SK-N-SH treated with all-trans-retinoic acid at 6 μM for 48 hours (cell line): Measurements from ENCODE around the gene YBX1.

Experiments used
- ATAC-seq: fragments of 200-7000 bp; cut with Tn5 transposase; 3 replicates; pipeline ENCODE4 v1.9.1; 2020; ENCODE audit warnings: mild to moderate bottlenecking, moderate library complexity
- ARNTL ChIP-seq: fragments of 450-650 bp; formaldehyde crosslinking; IDR thresholded peaks from 2 replicates; pipeline ENCODE4 v1.5.0; 2020; ENCODE audit warnings: low read depth, mild to moderate bottlenecking, moderate library complexity, borderline replicate concordance
- BACH2 ChIP-seq: fragments of 250-450 bp; sonication (Bioruptor Pico); IDR thresholded peaks from 2 replicates; pipeline ENCODE4 v1.9.0; 2021; ENCODE audit warnings: mild to moderate bottlenecking, borderline replicate concordance
- CSDC2 ChIP-seq: fragments of 250-450 bp; sonication (Bioruptor Pico); IDR thresholded peaks from 2 replicates; pipeline ENCODE4 v1.5.0; 2020; ENCODE audit warnings: mild to moderate bottlenecking, moderate library complexity
- ESRRG ChIP-seq: fragments of 250-450 bp; sonication (Bioruptor Pico); IDR thresholded peaks from 2 replicates; pipeline ENCODE4 v1.6.1; 2021; ENCODE audit warnings: mild to moderate bottlenecking
- GLIS3 ChIP-seq: fragments of 250-450 bp; sonication (Bioruptor Pico); IDR thresholded peaks from 2 replicates; pipeline ENCODE4 v1.5.0; 2020; ENCODE audit warnings: mild to moderate bottlenecking, moderate library complexity
- ISL1 ChIP-seq: fragments of 250-450 bp; sonication (Bioruptor Pico); IDR thresholded peaks from 2 replicates; pipeline ENCODE4 v2.1.2; 2022; ENCODE audit warnings: mild to moderate bottlenecking, moderate library complexity
- PPARA ChIP-seq: fragments of 250-450 bp; sonication (Bioruptor Pico); IDR thresholded peaks from 2 replicates; pipeline ENCODE4 v1.5.0; 2020; ENCODE audit warnings: mild to moderate bottlenecking, borderline replicate concordance
- SNAI2 ChIP-seq: fragments of 250-450 bp; sonication (Bioruptor Pico); IDR thresholded peaks from 2 replicates; pipeline ENCODE4 v1.5.0; 2020; ENCODE audit warnings: mild to moderate bottlenecking, moderate library complexity
- TCF4 ChIP-seq: fragments of 250-450 bp; sonication (Bioruptor Pico); IDR thresholded peaks from 2 replicates; pipeline ENCODE4 v1.8.0; 2021; ENCODE audit warnings: mild to moderate bottlenecking, moderate library complexity, borderline replicate concordance
- TOX ChIP-seq: fragments of 250-450 bp; sonication (Bioruptor Pico); IDR thresholded peaks from 2 replicates; pipeline ENCODE4 v1.8.0; 2021; ENCODE audit warnings: mild to moderate bottlenecking, moderate library complexity, borderline replicate concordance
- ZC3H10 ChIP-seq: fragments of 250-450 bp; sonication (Bioruptor Pico); IDR thresholded peaks from 2 replicates; pipeline ENCODE4 v1.5.1; 2021; ENCODE audit warnings: mild to moderate bottlenecking, moderate library complexity
- ZFP3 ChIP-seq: fragments of 250-450 bp; sonication (Bioruptor Pico); IDR thresholded peaks from 2 replicates; pipeline ENCODE4 v1.5.0; 2020; ENCODE audit warnings: mild to moderate bottlenecking, moderate library complexity
- ZFP30 ChIP-seq: fragments of 450-650 bp; formaldehyde crosslinking; IDR thresholded peaks from 2 replicates; pipeline ENCODE4 v1.5.0; 2022; ENCODE audit warnings: mild to moderate bottlenecking, moderate library complexity
- ZNF565 ChIP-seq: fragments of 450-650 bp; formaldehyde crosslinking; conservative IDR thresholded peaks from 2 replicates; pipeline ENCODE4 v1.5.0; 2020; ENCODE audit warnings: low read depth, mild to moderate bottlenecking, moderate library complexity
- ZNF70 ChIP-seq: fragments of 450-650 bp; formaldehyde crosslinking; IDR thresholded peaks from 2 replicates; pipeline ENCODE4 v1.5.0; 2020; ENCODE audit warnings: mild to moderate bottlenecking, moderate library complexity
- ZNF8 ChIP-seq: fragments of 450-650 bp; formaldehyde crosslinking; IDR thresholded peaks from 2 replicates; pipeline ENCODE4 v1.5.0; 2020; ENCODE audit warnings: mild to moderate bottlenecking, moderate library complexity
- TF ChIP-seq, protein P1 (sequence below): fragments of 250-450 bp; sonication (Bioruptor Pico); IDR thresholded peaks from 2 replicates; pipeline ENCODE4 v1.5.1; 2020; ENCODE audit warnings: low read depth, mild to moderate bottlenecking, moderate library complexity
- TF ChIP-seq, protein P2 (sequence below): fragments of 250-450 bp; sonication (Bioruptor Pico); IDR thresholded peaks from 2 replicates; pipeline ENCODE4 v1.5.0; 2020; ENCODE audit warnings: mild to moderate bottlenecking, moderate library complexity
- TF ChIP-seq, protein P3 (sequence below): fragments of 250-450 bp; sonication (Bioruptor Pico); IDR thresholded peaks from 2 replicates; pipeline ENCODE4 v1.8.0; 2021; ENCODE audit warnings: low read depth, mild to moderate bottlenecking, moderate library complexity, borderline replicate concordance
- TF ChIP-seq, protein P4 (sequence below): fragments of 250-450 bp; sonication (Bioruptor Pico); IDR thresholded peaks from 2 replicates; pipeline ENCODE4 v1.8.0; 2020; ENCODE audit warnings: mild to moderate bottlenecking, moderate library complexity, borderline replicate concordance
- TF ChIP-seq, protein P5 (sequence below): fragments of 250-450 bp; sonication (Bioruptor Pico); IDR thresholded peaks from 2 replicates; pipeline ENCODE4 v1.5.1; 2021; ENCODE audit warnings: mild to moderate bottlenecking, moderate library complexity

The YBX1 gene

DNA sequence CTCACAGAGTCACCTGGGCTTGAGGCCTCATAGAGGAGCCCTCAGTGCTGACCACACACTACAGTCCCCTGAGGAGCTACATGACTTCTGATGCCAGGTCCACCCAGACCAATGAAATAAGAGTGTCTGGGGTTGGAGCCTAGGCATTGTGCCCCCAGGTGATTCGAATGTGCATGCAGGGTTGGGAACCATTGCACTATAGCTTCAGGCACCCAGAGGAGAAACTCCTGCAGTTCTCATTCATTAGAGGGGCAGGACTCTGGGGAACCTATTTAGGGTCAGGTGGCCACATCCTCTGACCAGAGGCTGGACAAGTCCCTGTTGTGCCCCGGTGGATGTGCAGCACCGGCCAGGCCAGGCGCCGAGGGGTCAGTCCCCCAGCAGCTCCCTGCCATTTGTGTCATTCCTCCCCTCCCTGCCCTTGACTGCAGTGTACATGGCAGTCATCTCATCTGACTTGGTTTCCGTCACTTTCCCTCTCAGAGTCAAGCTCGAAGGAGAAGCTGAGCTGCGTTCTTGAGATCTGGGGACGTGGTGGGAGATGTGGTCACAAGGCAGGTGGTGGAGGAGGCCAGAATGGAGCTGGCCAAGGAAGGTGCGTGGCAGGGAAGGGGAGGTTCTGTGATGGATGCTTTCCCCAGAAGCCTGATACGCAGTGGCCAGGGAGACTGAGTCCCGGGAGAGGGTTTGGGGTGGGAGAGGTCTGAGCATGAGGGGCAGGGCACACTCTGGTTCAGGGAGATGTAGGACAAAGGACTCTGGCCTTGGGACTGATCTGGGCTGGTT is 51.4 kb downstream of the YBX1 start:
- TF ChIP-seq ZNF8 (CRISPR knock-in tag): no peak
- TF ChIP-seq PPARA (CRISPR knock-in tag): no peak
- TF ChIP-seq ZNF70 (CRISPR knock-in tag): no peak
- TF ChIP-seq, protein P1, sequence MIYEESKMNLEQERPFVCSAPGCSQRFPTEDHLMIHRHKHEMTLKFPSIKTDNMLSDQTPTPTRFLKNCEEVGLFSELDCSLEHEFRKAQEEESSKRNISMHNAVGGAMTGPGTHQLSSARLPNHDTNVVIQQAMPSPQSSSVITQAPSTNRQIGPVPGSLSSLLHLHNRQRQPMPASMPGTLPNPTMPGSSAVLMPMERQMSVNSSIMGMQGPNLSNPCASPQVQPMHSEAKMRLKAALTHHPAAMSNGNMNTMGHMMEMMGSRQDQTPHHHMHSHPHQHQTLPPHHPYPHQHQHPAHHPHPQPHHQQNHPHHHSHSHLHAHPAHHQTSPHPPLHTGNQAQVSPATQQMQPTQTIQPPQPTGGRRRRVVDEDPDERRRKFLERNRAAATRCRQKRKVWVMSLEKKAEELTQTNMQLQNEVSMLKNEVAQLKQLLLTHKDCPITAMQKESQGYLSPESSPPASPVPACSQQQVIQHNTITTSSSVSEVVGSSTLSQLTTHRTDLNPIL (CRISPR knock-in tag): no peak
- TF ChIP-seq BACH2 (CRISPR knock-in tag): no peak
- TF ChIP-seq SNAI2 (CRISPR knock-in tag): no peak
- no peak for TF ChIP-seq ISL1 (CRISPR knock-in tag)
- TF ChIP-seq ZFP30 (CRISPR knock-in tag): no peak
- no peak for TF ChIP-seq ARNTL (CRISPR knock-in tag)
- TF ChIP-seq ZNF565 (CRISPR knock-in tag): no peak
- no peak for TF ChIP-seq ZFP3 (CRISPR knock-in tag)
- no peak for TF ChIP-seq GLIS3
- TF ChIP-seq, protein P2, sequence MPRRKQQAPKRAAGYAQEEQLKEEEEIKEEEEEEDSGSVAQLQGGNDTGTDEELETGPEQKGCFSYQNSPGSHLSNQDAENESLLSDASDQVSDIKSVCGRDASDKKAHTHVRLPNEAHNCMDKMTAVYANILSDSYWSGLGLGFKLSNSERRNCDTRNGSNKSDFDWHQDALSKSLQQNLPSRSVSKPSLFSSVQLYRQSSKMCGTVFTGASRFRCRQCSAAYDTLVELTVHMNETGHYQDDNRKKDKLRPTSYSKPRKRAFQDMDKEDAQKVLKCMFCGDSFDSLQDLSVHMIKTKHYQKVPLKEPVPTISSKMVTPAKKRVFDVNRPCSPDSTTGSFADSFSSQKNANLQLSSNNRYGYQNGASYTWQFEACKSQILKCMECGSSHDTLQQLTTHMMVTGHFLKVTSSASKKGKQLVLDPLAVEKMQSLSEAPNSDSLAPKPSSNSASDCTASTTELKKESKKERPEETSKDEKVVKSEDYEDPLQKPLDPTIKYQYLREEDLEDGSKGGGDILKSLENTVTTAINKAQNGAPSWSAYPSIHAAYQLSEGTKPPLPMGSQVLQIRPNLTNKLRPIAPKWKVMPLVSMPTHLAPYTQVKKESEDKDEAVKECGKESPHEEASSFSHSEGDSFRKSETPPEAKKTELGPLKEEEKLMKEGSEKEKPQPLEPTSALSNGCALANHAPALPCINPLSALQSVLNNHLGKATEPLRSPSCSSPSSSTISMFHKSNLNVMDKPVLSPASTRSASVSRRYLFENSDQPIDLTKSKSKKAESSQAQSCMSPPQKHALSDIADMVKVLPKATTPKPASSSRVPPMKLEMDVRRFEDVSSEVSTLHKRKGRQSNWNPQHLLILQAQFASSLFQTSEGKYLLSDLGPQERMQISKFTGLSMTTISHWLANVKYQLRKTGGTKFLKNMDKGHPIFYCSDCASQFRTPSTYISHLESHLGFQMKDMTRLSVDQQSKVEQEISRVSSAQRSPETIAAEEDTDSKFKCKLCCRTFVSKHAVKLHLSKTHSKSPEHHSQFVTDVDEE: no peak
- no peak for TF ChIP-seq ZC3H10 (CRISPR knock-in tag)
- no peak for TF ChIP-seq ESRRG (CRISPR knock-in tag)
- TF ChIP-seq TOX (CRISPR knock-in tag): no peak
- TF ChIP-seq, protein P3, sequence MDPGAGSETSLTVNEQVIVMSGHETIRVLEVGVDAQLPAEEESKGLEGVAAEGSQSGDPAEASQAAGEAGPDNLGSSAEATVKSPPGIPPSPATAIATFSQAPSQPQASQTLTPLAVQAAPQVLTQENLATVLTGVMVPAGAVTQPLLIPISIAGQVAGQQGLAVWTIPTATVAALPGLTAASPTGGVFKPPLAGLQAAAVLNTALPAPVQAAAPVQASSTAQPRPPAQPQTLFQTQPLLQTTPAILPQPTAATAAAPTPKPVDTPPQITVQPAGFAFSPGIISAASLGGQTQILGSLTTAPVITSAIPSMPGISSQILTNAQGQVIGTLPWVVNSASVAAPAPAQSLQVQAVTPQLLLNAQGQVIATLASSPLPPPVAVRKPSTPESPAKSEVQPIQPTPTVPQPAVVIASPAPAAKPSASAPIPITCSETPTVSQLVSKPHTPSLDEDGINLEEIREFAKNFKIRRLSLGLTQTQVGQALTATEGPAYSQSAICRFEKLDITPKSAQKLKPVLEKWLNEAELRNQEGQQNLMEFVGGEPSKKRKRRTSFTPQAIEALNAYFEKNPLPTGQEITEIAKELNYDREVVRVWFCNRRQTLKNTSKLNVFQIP (CRISPR knock-in tag): no peak
- TF ChIP-seq, protein P4, sequence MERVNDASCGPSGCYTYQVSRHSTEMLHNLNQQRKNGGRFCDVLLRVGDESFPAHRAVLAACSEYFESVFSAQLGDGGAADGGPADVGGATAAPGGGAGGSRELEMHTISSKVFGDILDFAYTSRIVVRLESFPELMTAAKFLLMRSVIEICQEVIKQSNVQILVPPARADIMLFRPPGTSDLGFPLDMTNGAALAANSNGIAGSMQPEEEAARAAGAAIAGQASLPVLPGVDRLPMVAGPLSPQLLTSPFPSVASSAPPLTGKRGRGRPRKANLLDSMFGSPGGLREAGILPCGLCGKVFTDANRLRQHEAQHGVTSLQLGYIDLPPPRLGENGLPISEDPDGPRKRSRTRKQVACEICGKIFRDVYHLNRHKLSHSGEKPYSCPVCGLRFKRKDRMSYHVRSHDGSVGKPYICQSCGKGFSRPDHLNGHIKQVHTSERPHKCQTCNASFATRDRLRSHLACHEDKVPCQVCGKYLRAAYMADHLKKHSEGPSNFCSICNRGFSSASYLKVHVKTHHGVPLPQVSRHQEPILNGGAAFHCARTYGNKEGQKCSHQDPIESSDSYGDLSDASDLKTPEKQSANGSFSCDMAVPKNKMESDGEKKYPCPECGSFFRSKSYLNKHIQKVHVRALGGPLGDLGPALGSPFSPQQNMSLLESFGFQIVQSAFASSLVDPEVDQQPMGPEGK (CRISPR knock-in tag): no peak
- no peak for TF ChIP-seq TCF4 (CRISPR knock-in tag)
- ATAC-seq: no peak

DNA sequence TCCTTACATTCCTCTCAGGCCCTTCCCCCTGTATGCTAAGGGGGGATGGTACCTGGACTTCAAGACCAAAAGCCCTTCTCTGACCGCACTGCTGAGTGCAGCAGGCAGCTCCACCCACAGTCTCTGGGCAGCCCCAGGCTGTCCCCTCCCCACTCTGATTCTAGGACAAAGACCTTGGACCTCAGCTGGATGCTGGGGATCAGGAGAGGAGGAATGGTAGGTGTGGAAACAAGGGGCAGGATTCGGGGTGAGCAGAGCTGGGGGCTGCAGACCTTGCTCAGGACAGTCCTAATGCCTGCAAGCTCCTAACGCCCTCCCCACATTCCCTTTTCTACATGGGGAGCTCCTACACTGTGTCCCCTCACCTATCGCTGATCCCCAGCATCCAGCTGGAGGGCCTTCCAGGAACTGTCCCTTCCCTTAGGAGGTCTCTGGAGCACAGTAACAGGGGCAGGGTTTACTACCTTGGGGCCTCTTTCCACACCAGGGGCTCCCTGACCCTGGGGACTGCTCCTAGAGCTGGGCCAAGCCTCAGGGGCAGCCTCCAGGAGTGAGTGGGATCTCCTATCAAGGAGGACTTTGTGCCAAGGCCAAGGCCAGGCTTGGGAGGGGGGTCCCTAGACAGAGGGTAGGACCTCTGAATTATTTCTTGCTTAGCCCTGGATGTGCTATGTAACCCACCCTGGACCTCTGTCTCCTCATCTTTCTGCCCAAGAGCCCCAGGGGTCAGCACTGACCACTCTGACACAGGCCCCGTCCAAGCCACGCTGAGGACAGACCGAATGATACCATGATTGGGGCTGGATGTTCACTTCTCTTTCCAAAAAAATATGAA is 52.2 kb downstream of the YBX1 start:
- no peak for ATAC-seq
- TF ChIP-seq, protein P3 (CRISPR knock-in tag): no peak
- no peak for TF ChIP-seq GLIS3
- TF ChIP-seq CSDC2 (CRISPR knock-in tag): no peak
- no peak for TF ChIP-seq PPARA (CRISPR knock-in tag)
- TF ChIP-seq, protein P1 (CRISPR knock-in tag): no peak
- TF ChIP-seq, protein P5, sequence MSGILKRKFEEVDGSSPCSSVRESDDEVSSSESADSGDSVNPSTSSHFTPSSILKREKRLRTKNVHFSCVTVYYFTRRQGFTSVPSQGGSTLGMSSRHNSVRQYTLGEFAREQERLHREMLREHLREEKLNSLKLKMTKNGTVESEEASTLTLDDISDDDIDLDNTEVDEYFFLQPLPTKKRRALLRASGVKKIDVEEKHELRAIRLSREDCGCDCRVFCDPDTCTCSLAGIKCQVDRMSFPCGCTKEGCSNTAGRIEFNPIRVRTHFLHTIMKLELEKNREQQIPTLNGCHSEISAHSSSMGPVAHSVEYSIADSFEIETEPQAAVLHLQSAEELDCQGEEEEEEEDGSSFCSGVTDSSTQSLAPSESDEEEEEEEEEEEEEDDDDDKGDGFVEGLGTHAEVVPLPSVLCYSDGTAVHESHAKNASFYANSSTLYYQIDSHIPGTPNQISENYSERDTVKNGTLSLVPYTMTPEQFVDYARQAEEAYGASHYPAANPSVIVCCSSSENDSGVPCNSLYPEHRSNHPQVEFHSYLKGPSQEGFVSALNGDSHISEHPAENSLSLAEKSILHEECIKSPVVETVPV (CRISPR knock-in tag): no peak
- TF ChIP-seq ZFP3 (CRISPR knock-in tag): no peak
- no peak for TF ChIP-seq ARNTL (CRISPR knock-in tag)
- TF ChIP-seq ZNF8 (CRISPR knock-in tag): no peak
- TF ChIP-seq, protein P4 (CRISPR knock-in tag): no peak
- TF ChIP-seq SNAI2 (CRISPR knock-in tag): no peak
- no peak for TF ChIP-seq ZNF70 (CRISPR knock-in tag)
- no peak for TF ChIP-seq ZNF565 (CRISPR knock-in tag)
- TF ChIP-seq TCF4 (CRISPR knock-in tag): no peak
